Activated CD8-positive, alpha-beta T cell treated with anti-CD3 and anti-CD28 coated beads for 36 hours (primary cell): ENCODE data around the gene APOO. TPM values are rescaled to one million over a fixed set of nuclear protein-coding genes. Genes with fewer than 3 reads are reported as not detected.
A peak's percentile ranks its signal among the peaks of the same experiment; 100 is the strongest.

Experiments
- ATAC-seq: fragments of 200-7000 bp; cut with Tn5 transposase; one replicate; pipeline ENCODE4 v1.10.0; 2021; ENCODE audit warnings: mild to moderate bottlenecking, moderate library complexity
- CTCF ChIA-PET: fragments of 350-600 bp; sonication (Branson Sonifier 250); formaldehyde crosslinking; loops from one replicate; lab custom pipeline; 2021; ENCODE audit warnings: antibody characterized with exemption; lab: Charles Lee
- POLR2A ChIA-PET: fragments of 350-600 bp; sonication (Branson Sonifier 250); formaldehyde crosslinking; loops from one replicate; lab custom pipeline; 2021; ENCODE audit warnings: antibody characterized with exemption; lab: Charles Lee
- DNase-seq: peaks from one replicate; pipeline ENCODE4 v3.0.0-alpha.2; 2020
- H3K27ac Mint-ChIP-seq: one replicate; pipeline ENCODE4 v1.8.0; 2021; ENCODE audit warnings: mild to moderate bottlenecking, mixed read lengths
- H3K27me3 Mint-ChIP-seq: one replicate; pipeline ENCODE4 v1.8.0; 2021; ENCODE audit warnings: mixed read lengths
- H3K36me3 Mint-ChIP-seq: one replicate; pipeline ENCODE4 v1.8.0; 2021; ENCODE audit warnings: low read depth, mixed read lengths
- H3K4me1 Mint-ChIP-seq: one replicate; pipeline ENCODE4 v1.8.0; 2021; ENCODE audit warnings: low read depth, mixed read lengths
- H3K4me3 Mint-ChIP-seq: one replicate; pipeline ENCODE4 v1.8.0; 2021; ENCODE audit warnings: mild to moderate bottlenecking, moderate library complexity, mixed read lengths
- H3K9me3 Mint-ChIP-seq: one replicate; pipeline ENCODE4 v1.8.0; 2021; ENCODE audit warnings: mixed read lengths
- intact Hi-C: fragments of 100-400 bp; cut with micrococcal nuclease; formaldehyde crosslinking; loops from one replicate; pipeline ENCODE4 v1.10.0; 2022
- total RNA-seq, 2 experiments: library from RNA; stranded (reverse); gene quantifications; one replicate each; pipeline ENCODE4 v1.2.3, GENCODE V29; 2021
- TF ChIP-seq, protein P1 (sequence below): fragments of 200-600 bp; IDR thresholded peaks from one replicate; pipeline ENCODE4 v1.8.0; 2022; ENCODE audit warnings: antibody characterized with exemption, mild to moderate bottlenecking

APOO gene
- total RNA-seq, 2 experiments from 2014 or later: 34.1 to 35.7 TPM

- no peak overlapping the region for H3K4me3 Mint-ChIP-seq
- ATAC-seq (no peak), DNase-seq (no peak)
- CTCF ChIA-PET: no interaction called here
- POLR2A ChIA-PET: no interaction called here
- no peak overlapping the region for H3K27ac Mint-ChIP-seq
- no peaks in the 10 kb centered on the region for H3K27me3 Mint-ChIP-seq
- TF ChIP-seq, protein P1, sequence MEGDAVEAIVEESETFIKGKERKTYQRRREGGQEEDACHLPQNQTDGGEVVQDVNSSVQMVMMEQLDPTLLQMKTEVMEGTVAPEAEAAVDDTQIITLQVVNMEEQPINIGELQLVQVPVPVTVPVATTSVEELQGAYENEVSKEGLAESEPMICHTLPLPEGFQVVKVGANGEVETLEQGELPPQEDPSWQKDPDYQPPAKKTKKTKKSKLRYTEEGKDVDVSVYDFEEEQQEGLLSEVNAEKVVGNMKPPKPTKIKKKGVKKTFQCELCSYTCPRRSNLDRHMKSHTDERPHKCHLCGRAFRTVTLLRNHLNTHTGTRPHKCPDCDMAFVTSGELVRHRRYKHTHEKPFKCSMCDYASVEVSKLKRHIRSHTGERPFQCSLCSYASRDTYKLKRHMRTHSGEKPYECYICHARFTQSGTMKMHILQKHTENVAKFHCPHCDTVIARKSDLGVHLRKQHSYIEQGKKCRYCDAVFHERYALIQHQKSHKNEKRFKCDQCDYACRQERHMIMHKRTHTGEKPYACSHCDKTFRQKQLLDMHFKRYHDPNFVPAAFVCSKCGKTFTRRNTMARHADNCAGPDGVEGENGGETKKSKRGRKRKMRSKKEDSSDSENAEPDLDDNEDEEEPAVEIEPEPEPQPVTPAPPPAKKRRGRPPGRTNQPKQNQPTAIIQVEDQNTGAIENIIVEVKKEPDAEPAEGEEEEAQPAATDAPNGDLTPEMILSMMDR: no peak
- intact Hi-C loops: no loop called here
- H3K9me3 Mint-ChIP-seq: no peaks in the 10 kb centered on the region
- H3K36me3 Mint-ChIP-seq: no peaks in the 10 kb centered on the region
- peaks cover 18% of the 10 kb centered on the region for H3K4me1 Mint-ChIP-seq
These were observed 20.3 kb downstream of the APOO start for GRCh38 chrX:23887451-23887850.

DNA sequence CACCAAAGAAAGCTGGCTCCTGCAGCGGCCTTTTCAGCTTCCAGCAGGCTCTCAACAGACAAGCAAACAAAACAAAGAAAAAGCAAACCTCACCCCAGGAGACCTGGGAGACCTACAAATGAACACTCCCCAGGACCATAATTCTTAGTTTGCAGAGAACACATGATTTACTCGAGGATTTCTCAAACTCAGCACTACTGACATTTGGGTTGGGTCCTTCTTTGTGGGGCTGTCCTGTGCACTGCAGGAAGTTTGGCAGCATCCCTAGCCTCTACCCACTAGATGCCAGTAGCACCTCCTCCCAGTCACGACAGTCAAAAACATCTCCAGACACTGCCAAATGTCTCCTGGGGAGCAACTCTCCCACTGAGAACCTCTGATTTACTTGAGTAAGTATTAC is 21.9 kb downstream of the APOO start:
- H3K9me3 Mint-ChIP-seq: no peaks in the 10 kb centered on the region
- ChIA-PET POLR2A (no interaction called here), CTCF (interaction anchor here (1.1 to 1.5 kb wide), 3 partner anchors 16 to 102 kb away, joined by 4 to 6 read pairs (median 5); partner anchors contain the start of gene SAT1)
- intact Hi-C loops: no loop called here
- no peaks in the 10 kb centered on the region for H3K36me3 Mint-ChIP-seq
- H3K27ac Mint-ChIP-seq: no peak overlapping the region
- H3K4me3 Mint-ChIP-seq: no peak overlapping the region
- H3K4me1 Mint-ChIP-seq: peaks cover 18% of the 10 kb centered on the region
- DNase-seq: no peak
- ATAC-seq: no peak
- H3K27me3 Mint-ChIP-seq: no peaks in the 10 kb centered on the region
- TF ChIP-seq, protein P1: no peak

GRCh38 chrX:23884427-23885024 is 23.2 kb downstream of the APOO start:
- ChIA-PET CTCF (interaction anchor here (1.5 kb wide), 1 partner anchor 18 kb away, joined by 5 read pairs; no protein-coding TSS in a partner anchor), POLR2A (interaction anchor here (0.6 kb wide), 1 partner anchor 12 kb away, joined by 5 read pairs; no protein-coding TSS in a partner anchor)
- H3K36me3 Mint-ChIP-seq: no peaks in the 10 kb centered on the region
- H3K9me3 Mint-ChIP-seq: no peaks in the 10 kb centered on the region
- peaks cover 18% of the 10 kb centered on the region for H3K4me1 Mint-ChIP-seq
- ATAC-seq (no peak), DNase-seq (no peak)
- H3K27ac Mint-ChIP-seq: no peak overlapping the region
- TF ChIP-seq, protein P1: no peak
- H3K4me3 Mint-ChIP-seq: no peak overlapping the region
- intact Hi-C loops: no loop called here
- H3K27me3 Mint-ChIP-seq: no peaks in the 10 kb centered on the region

DNA sequence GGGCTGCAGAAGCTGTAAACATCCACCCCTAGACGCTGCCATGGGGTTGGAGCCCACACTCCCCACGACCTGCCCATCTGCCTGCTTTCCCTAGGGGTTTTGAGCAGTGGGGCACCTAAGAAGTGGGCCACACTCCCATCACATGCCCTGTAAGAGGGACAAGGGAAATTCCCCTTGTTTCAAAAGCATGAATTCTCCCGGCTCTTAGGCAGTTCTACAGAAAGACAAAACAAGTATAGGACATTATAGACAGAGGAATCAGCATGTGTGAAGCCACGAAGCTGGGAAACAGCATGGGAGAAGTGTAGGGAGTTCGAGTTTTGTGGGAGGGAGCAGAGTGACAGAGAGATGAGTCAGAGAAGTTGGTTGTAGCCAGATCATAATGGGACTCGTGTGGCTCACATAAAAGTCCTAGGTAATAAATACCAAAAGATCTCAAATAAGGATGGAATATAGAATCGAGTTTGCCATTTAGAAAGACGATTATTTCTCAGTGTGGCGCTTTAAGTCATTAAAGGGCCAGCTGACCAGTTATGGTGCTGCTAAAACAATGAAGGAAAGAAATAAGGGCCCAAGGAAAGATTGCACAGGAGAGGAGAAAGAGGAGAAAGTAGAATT is 23.9 kb downstream of the APOO start:
- TF ChIP-seq, protein P1: no peak
- DNase-seq: peak; percentile 11
- H3K36me3 Mint-ChIP-seq: no peaks in the 10 kb centered on the region
- peaks cover 18% of the 10 kb centered on the region for H3K4me1 Mint-ChIP-seq
- H3K27ac Mint-ChIP-seq: peak overlapping the region; percentile 6
- ChIA-PET POLR2A (no interaction called here), CTCF (no interaction called here)
- H3K9me3 Mint-ChIP-seq: no peaks in the 10 kb centered on the region
- ATAC-seq: peak; percentile 61
- intact Hi-C loops: no loop called here
- no peak overlapping the region for H3K4me3 Mint-ChIP-seq
- H3K27me3 Mint-ChIP-seq: no peaks in the 10 kb centered on the region
